HG02678 (cell line): ENCODE data around the gene INF2.

ENCODE experiments used
- ATAC-seq: cut with Tn5 transposase; IDR thresholded peaks from one replicate; pipeline ENCODE4 v1.9.1; 2021; ENCODE audit warnings: mild to moderate bottlenecking, moderate library complexity; ENCODE audit not compliant: unreplicated experiment

INF2 gene

GRCh38 chr14:104676130-104676693 is 13.2 kb upstream of the INF2 start:
- no peak for ATAC-seq

DNA sequence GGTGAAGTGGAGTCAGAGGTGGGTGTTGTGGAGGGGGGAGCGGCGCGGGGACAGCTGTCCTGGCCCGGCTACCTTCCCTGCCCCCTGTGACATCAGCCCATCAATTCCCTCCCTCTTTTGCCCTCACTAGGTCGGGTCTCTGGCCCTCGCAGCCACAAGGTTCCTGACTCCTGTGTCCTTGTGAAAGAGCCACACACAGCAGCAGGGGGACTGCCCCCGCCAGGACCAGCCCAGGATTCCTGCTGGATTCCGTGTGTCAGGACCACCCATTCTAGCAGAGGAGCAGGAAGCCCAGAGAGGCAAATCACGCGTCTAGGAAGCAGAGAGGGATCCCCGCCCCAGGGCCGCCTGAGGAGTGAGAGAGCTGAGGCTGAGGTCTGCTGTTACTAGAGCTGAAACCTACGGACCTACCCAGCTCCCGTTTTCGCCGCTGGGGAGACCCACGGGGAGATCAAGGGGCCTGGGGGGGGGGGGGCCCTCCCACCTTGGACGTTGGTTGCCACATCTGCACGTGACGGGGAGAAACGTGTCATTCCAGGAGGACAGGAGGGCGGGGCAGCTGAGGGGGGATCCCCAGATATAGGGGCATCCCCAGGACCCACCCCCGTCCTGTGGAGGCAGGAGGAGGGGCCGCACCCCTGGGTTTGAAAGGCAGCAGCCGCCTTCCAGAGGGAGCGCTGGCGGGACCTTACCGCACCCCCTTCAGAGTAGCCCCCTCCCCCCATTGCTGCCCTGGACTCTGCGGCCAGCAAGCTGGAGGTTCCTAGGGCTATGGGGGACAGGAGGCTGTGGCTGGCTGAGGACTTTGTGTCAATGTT is 12.5 kb upstream of the INF2 start:
- peak; percentile 17 for ATAC-seq

GRCh38 chr14:104677512-104678332 is 11.7 kb upstream of the INF2 start:
- peak; percentile 47 for ATAC-seq

- no peak for ATAC-seq
Observed at GRCh38 chr14:104678346-104678745, 11.1 kb upstream of the INF2 start.

DNA sequence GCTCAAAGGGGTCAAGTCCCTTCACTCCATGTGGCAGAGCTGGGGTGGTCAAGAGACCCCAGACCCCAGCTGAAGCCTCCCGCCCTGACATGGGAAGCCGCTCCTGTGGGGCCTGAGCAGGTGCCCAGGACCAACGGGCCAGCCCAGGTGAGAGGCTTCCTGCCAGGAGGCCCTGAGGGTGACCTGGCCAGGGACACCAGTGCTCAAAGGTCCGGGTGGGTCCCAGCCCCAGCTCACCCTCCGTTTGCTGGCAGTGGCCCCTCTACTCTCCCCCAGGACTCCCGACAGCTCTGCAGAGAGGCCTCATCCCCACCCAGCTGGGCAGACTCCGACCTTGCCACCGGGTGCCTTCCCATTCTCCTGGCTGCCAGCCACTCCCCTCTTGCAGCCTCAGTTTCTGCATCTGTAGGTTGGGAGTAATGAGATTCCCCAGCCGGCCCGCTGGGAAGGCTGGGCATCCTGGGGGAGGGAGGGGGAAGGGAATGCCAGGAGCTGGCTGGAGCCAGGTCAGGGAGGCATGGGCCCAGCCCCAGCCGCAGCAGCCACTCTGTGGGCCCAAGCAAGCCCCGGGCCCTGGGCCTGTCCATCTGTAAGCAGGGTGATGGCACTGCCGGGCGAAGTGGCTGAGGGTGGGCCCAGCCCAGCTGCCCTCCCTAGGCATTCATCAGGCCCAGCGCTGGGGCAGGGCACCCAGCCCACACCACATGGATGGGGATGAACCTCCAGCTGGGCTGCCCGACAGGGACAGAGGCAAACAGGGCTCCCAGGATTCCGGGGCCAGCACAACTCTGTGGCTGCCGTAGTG is 10.3 kb upstream of the INF2 start:
- ATAC-seq, result no peak

GRCh38 chr14:104680056-104680805 is 9.2 kb upstream of the INF2 start:
- no peak for ATAC-seq

- no peak for ATAC-seq
Observed at GRCh38 chr14:104680806-104681688, 8.4 kb upstream of the INF2 start.

- ATAC-seq, result no peak
Observed at GRCh38 chr14:104681689-104682074, 7.7 kb upstream of the INF2 start.

GRCh38 chr14:104682107-104682593 is 7.3 kb upstream of the INF2 start:
- no peak for ATAC-seq

DNA sequence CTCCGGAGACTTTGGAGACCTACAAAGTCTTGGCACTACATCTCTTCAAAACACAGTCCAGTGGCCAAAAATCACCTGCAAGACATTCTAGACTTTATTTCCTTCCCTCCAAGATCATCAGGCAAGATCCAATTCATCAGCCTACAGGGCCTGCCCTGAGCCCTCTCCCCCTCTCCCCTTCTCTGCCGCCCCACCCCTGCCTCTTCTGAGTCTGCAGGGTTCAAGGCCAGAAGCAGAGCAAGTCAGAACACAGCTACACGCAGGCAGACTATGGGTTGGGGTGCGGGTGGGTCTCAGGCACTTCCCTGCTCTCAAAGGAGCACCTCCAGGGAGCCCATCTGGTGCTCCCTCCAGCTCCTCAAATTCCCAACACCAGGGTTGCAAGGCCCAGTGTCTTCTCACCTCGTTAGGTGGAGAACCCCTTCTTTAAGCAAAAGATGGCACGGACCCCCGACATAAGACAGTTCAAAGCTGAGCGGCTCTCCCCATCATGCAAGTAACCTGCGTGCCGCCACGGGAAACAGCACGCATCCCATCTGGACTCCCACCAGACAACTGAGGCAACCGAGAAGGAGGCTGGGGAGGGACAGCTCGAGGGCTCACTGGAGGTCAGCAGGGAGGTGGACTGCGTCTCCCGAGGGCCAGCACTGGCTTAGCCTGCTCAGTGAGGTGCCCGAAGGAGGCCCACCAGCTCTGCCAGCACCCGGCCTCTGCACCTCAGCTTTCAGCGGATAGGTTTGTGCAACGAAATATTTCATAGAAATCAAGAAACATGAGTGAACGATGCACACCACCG is 5.6 kb upstream of the INF2 start:
- ATAC-seq, result no peak

DNA sequence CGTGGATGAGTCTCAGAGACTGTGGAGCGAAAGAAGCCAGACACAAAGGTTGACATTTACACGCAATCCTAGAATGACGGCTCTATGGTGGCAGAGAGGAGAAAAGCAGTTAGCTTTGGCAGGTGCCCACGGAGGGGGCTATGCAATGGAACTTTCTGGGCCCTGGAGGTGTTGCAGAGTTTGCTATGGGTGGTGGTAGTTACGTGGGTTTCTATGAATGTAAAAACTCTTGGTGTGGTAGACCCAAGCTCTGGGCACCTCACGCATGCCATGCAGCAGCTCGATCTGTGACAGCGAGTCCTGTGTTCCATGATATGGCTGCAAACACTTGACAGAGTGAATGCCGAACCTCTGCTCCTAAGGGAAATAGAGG is 5.0 kb upstream of the INF2 start:
- no peak for ATAC-seq

DNA sequence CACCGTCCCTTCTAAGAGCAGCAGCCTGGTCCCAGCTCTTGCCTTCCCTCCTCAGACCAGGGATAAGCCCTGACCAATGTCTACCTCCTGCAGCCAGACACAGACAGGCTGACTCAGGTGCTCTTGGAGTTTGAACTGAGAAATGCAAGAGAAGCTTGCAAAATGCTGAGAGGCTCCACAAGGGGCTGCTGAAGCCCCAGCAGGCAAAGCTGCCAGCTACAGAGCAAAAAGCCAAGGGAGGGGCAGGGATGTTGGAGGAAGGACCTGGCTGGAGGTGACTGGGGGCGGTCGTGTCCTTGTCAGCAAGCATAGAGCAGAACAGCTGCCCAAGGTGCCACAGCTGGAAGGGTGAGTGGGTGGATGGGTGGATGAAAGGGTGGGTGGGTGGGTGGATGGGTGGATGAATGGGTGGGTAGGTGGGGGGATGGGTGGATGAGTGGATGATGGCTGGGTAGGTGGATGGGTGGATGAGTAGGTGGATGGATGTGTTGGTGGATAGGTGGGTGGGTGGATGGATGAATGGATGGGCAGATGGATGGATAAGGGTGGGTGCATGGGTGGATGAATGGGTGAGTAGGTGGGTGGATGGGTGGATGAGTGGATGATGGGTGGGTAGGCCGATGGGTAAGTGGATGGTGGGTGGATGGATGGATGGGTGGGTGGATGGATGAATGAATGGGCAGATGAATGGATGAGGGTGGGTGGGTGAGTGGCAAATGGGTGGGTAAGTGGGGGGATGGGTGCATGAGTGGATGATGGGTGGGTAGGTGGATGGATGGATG is 4.0 kb upstream of the INF2 start:
- ATAC-seq, result no peak

GRCh38 chr14:104685998-104686610 is 3.3 kb upstream of the INF2 start:
- ATAC-seq, result no peak

DNA sequence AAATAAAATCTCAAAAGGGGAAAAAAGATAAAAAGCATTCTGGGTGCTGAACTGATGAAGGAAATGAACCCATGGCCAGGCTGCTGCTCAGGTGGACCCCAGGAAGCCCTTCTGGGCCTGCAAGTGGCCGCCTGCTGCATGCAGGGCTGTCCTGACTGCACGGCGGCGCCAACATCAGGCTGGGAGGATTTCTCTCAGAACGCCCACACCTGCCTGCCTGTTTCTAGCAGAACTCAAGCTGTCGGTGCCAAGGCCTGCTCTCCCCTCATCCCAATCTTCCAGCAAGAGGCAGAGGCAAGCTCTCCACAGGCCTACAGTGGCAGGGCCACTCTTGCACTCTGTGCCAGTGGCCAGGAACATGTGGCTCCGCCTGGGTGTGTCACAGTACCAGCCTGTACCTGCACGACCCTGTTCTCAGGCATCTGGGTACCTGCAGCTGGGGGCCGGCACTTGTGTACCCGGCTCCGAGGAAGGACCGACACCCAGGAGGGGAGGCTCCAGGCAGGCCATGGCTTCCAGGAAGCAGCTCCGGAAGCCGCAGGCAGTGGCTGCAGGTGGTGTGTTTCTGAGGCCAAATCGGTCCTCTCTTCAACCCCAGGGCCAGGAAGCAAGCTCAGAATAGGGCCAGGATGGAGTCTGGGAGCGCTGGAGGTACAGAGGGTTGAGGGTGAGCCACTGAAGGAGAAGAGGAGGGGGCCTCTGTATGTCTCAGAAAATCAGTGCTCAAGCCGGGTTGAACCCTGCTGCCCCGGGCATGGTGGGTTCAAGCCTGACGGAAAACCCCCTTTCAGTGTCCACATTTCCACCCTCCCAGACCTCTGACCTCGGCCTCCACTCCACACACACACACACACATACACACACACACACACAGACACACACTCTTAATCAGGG is 2.5 kb upstream of the INF2 start:
- no peak for ATAC-seq

DNA sequence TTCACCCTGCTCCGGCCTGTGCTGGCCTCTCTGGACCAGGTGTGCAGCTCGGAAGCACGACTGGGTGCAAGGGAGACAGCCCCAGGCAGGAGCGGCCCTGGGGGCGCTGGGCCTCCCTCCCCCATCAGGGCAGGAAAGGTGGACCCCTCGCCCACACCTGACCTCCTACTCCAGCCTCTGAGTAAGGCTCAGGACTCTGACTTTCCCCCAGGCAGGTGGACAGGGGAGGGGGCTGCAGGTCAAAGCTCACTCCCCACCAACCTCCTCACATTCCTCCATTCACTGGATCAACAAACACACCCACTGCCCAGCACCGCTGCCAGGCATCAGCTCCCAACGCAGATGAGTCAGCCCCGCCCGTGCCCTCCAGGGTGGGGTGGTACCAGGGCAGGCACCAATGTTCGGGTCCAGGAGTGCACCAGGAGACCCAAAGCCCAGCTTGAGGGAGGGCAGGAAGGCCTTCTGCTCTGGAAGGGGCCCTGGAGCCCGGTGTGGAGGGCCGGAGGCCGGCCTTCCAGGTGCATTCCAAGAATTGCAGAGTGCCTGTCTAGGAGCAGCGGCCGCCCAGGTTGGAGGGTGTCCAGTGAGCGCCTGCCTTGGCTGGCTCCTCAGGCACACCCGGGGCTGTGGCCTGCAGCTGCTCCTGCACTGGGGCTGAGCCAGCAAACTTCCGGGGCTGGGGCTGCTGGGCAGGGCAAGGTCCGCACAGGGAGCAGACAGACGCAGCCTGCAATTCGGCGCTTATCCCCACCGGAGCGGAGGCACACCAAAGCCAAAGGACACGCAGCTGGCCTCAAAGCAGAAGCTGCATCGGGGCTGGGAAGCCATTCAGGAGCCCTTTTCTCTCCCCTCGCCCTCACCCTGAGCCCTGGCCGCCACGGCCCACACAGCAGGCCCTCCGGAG is 1.6 kb upstream of the INF2 start:
- ATAC-seq, result no peak
